HG03064 (cell line): ENCODE data around the gene MAP10.

Experiments used
- ATAC-seq: cut with Tn5 transposase; IDR thresholded peaks from one replicate; pipeline ENCODE4 v1.9.1; 2021; ENCODE audit warnings: low read depth; ENCODE audit not compliant: unreplicated experiment

MAP10 gene

DNA sequence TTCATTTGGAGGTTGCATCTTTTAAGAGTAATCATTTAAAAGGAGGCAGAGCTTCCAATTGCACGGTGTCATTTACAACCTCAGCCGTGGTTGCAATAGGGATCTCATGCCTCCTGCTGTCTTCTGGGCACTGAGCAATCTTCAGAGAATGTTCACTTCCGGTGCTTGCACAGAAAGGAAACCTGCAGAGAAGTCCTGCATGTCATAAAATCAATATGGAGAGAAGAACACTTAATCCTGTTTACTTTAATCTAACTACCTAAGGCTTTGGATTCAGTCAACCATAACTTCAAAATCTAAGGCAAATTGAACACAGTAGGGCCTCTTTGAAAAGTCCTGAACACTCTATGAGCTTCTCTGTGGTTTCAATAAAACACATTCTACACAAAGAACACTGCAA is 11.3 kb upstream of the MAP10 start:
- no peak for ATAC-seq

DNA sequence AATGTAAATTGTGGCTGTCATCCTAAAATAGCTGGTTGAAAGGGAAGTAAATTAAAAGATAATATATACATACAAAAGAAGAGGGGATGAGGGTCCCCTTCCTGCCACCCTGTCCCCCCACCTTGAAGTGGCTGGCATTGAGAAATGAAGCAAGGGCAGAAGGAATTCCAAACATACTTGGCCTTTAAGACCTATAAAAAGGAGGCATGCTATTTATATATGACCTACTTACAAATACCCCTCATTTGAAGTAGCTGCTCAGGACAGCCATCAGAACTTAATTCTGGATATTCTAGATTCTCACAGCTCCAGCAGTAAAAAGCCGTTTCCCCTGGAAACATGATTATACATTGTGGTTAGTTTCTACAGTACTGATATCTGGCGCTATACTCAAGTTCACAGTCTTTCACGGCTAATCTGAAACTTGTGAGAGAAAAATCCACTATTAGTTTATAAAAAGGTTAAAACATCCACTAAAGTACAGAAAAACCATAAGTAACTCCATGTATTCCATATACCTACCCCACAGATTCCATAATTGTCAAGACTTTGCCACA is 9.6 kb upstream of the MAP10 start:
- no peak for ATAC-seq

DNA sequence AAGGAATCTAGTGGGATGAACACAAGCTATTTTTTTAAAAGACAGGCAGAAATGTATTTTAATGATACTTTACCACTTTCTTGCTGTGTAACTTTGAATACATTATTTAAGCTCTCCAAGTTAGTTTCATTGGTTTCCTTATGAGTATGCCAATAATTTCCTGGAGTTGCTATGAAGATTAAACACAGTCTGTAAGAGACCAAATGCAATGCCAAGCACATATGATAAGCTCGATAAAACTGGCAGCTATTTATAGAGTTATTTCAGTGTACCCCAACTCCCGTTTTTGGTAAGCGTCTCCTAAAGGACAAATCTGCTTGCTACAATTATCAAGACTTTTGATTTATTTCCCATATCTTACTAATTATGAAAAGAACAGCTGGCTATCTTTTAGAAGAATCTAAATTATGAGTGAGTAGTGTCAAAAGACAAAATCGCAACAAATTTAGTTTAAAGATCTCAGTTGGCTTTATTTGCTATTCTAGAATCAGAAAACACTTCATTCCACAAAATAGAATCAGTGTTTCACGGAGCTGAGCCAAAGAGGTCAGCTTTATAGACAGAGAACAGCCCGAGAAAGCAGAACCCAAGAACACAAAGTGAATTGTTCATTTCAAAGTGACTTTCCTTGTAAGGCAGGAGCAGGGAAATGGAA is 7.2 kb upstream of the MAP10 start:
- no peak for ATAC-seq

GRCh38 chr1:232798920-232799319 is 6.3 kb upstream of the MAP10 start:
- ATAC-seq = no peak

DNA sequence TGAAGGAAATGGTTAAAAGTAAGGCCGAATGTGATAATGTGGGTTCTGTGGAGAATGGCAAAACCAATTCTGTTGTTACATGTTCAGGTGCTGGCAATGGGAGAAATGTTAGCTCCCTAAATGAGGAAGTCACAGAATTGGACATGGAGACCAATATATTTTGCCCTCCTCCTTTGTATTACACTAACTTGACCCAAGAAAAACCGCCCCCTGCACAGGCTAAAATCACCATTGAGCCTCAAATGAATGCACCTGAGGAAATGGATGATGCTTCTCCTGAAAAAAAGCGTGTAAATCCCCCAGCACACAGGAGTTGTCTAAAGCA is 932 bp downstream of the MAP10 start:
- ATAC-seq = no peak

DNA sequence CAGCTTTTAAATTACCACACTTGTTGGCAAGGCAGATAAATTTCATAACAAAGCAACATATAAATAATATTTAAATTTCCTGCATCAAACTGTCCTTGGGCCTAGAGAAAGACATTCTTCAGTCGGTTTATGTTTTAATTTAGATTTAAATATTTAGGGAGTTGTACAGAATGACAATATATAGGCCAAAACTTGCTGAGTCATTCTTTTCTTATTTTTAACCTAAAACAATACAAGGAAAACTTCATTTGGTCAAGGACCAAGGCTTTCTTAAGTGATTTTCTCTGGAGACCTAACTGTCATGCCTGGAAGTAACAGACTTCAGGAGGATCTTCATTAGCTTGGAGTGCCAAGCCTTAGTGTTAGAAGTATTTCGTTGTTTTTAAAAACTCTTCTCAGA is 5.6 kb downstream of the MAP10 start:
- ATAC-seq = no peak

- ATAC-seq = no peak
Measured at GRCh38 chr1:232812560-232812959, 7.3 kb downstream of the MAP10 start.

DNA sequence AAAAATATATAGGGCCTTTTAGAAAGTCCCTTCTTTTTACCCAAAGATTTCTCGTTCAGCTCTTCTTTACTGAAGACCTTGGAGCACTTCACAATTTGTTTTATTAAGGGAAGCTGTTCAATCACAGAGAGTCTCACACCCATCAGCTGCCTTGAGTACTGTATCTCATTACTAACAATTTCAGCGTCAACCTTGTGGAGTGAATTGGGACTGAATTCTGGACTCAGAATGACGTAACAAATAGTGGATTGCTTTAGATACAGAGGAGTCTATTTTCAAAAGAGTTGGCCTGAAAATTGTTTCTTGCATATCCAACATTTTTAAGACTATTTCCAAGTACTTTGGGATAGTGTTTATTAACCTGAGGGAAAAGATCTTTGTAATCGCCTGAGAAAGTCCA is 7.9 kb downstream of the MAP10 start:
- ATAC-seq = no peak

GRCh38 chr1:232813760-232814159 is 8.5 kb downstream of the MAP10 start:
- no peak for ATAC-seq

- no peak for ATAC-seq
Measured at GRCh38 chr1:232816324-232816723, 11.1 kb downstream of the MAP10 start.

- ATAC-seq = no peak
Measured at GRCh38 chr1:232818040-232818439, 12.8 kb downstream of the MAP10 start.

DNA sequence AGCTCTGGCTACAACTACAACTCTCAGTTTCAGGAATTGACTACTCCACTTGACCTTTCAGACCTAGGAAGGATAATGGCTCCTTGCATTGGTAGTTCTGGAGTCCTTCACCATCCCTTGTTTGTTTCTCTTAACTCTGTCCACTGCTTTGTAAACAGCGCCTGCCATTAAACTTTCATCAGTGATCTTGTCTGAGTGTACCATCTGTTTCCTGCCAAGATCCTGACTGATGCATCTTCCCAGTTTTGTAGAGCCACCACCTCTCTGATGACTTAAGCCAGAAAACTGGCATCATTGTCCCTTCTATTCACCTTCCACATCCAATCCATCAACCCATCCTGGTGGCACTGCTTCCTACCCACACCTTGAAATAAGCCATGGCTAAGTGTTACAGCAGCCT is 15.2 kb downstream of the MAP10 start:
- ATAC-seq = no peak

GRCh38 chr1:232822530-232822929 is 17.3 kb downstream of the MAP10 start:
- no peak for ATAC-seq

DNA sequence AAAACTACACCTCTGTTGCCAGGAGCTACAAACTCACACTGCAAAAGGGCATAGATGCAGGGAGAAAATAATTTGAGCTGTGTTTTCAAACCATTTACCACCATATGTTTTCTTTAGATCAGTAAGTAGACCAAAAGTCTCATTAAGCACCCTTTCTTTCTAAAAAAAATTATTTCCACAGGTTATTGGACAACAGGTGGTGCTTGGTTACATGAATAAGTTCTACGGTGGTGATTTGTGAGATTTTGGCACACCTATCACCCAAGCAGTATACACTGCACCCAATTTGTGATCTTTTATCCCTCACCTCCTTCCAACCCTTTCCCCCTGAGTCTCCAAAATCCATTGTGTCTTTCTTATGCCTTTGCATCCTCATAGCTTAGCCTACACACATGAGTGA is 21.1 kb downstream of the MAP10 start:
- no peak for ATAC-seq

DNA sequence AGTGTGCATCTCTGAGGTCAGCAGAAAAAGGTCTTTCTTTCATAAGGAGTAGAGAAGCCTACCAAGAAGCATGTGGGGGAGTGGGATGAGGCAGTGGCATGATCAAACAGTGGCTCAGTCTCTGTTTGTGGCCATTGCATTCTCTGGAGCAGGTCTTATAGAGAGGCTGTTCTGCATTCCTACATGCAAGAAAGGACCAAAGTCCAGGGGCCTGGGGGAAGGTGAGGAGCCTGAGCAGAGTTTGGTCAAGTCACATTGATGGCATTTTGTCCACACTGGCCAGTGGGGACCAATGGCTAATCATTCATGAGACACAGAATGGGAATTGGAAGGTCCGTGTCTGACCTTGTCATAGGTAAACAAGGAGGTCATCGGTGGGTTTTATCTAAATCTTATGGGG is 25.4 kb downstream of the MAP10 start:
- no peak for ATAC-seq

DNA sequence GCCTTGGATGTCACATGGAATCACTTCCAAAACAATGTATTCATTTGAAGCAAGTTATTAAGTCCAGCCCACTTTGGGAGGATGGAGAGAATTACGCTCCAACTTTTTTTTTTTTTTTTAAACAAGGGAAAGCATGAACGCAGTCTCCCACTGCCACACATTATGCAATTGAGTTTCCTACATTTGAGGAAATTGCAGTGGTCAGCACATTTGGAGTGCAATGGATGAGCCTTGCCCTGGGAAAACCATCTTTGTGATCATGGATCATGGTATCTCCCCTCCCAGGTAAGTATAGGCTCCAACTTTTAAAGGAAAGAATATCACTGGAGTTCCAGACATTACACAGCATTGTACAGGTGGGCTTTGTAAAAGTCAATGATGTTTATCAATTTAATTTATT is 26.7 kb downstream of the MAP10 start:
- ATAC-seq = no peak

DNA sequence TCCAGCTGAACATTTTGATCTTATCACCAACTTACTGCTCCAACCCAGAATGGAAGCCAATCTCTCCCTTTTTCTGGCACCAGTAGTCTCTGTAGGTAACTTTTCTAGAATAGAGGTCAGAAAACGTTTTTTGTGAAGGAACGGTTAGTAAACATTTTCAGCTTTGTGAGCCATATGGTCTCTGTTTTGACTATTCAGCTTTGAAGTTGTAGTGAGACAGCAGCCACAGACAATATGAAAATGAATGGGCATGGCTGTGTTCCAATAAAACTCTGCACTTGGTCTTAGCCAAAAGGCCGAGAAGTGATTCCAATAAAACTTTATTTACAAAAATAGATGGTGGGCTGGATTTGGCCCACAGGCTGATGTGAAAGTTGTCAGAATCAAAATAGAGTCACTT is 28.9 kb downstream of the MAP10 start:
- no peak for ATAC-seq

DNA sequence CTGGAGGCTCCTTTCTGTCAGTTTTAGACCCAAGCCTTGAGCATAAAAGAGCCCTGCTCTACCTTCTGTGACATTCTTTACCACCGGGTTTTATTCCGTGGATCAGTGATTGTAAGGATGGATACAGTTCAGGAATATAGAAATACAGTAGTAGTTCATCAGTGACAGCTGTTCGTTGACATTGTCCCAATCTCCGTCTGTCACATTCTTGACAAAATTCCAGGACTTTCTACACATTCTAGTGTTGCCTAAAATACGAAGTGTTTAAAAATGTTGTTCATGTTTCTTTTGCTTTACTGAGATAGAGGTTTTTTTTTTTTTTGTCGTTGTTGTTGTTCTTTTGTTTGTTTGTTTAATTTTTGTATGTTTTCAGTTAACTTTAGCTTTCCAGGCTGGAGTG is 29.9 kb downstream of the MAP10 start:
- no peak for ATAC-seq

GRCh38 chr1:232837087-232837486 is 31.9 kb downstream of the MAP10 start:
- no peak for ATAC-seq

DNA sequence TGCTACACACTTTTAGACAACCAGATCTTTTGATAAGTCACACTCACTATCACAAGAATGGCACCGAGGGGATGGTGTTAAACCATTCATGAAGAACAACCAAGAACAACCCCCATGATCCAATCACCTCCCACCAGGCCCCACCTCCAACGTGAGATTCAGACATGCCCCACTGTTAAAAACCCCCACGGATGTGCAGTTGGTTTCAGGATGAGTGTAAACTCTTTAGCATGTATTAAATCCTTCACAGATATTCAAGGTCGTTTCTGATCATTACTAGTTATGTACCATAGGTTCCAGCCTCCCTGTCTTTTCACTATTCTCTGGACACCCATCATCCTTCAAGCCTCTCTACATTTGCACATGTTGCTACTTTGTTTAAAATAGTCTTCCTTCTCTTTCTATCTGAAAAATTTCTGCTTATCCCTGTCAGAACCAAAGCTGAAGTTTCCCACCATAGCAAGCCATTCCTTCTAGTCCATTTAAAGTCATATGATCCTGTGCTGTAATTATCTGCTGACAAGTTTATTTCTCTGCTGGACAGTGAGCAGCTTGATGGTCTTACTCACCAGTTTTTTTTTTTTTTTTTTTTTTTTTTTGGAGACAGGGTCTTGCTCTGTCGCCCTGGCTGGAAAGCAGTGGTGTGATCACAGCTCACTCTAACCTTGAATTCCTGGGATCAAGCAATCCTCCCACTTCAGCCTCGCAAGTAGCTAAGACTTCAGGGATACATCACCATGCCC is 36.8 kb downstream of the MAP10 start:
- ATAC-seq = no peak

- no peak for ATAC-seq
Measured at GRCh38 chr1:232844791-232845190, 39.6 kb downstream of the MAP10 start.

- ATAC-seq = no peak
Measured at GRCh38 chr1:232845406-232845955, 40.3 kb downstream of the MAP10 start.
